GM23248 (cell line): Measurements from ENCODE around the gene OXT.

ENCODE experiments used
- EZH2 ChIP-seq: fragments of 200-600 bp; sonication (generic); IDR thresholded peaks from 2 replicates; pipeline ENCODE4 v1.6.1; 2018; ENCODE audit warnings: antibody characterized with exemption, mild to moderate bottlenecking; ENCODE audit not compliant: insufficient read depth, poor library complexity, severe bottlenecking
- EZH2phosphoT487 ChIP-seq: fragments of 200-600 bp; sonication (generic); IDR thresholded peaks from 2 replicates; pipeline ENCODE4 v1.6.1; 2018; ENCODE audit warnings: antibody characterized with exemption, moderate library complexity, mild to moderate bottlenecking, low read depth; ENCODE audit not compliant: insufficient read depth

DNA sequence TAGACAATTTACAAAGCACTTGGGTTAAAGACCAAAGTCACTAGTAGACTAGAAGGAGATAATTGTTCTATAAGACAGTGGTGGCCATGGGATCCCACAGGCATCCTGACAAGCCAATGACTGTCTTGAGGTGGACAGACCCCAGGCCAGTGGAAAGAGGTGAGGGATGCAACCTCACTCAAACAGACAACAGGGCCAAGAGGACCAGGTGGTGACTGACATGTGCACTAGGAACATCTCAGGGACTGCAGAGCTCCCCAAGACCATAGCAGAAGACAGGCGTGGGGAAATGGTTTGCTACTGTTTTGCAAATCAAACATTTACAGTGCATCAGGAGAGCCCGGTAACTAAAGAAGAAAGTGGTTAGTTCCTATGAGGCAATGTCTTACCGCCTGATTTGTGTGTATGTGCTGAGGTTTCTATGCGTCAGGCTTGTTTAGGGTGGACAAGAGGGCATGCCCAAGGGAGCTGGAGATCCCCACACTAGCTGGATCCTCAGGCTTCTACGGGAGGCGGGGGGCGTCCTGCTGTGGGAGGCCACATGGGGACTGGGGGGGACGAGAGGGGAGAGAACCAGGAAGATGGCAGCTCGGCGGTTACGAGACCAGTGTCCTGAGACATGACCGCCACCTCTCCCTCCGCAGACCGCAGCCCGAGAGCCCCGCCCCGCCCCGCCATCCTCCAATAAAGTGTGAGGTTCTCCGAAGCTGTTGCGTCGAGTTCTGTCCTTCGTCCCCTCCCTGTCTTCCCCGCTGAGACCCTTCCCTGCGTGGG lies 26.2 kb upstream of the OXT start:
- TF ChIP-seq EZH2 (no peak), EZH2phosphoT487 (no peak)
